ENCODE data around the gene OIP5. TPM values are rescaled to one million over a fixed set of nuclear protein-coding genes. Genes with fewer than 3 reads are reported as not detected.

The OIP5 gene
- total and polyA plus RNA-seq, 2 of the 13 experiments (the other 11 are each of a cell fraction or from before 2014, with no cell fraction given), result 10.7 to 38.0 TPM

GRCh38 chr15:41332194-41333025, at the start of gene OIP5, which contains the start of gene NUSAP1 (continued):
- peak; percentile 62 for TF ChIP-seq ZBTB2 (CRISPR knock-in tag; IDR thresholded peaks at IDR 0.05; ENCODE audit: low read depth)
- no peak for TF ChIP-seq ZFP62 (CRISPR knock-in tag; IDR thresholded peaks at IDR 0.05)
- no peak for TF ChIP-seq IKZF4 (CRISPR knock-in tag; IDR thresholded peaks at IDR 0.05; ENCODE audit: borderline replicate concordance, low read depth, not compliant biosample characterization)
- TF ChIP-seq ZNF747 (CRISPR knock-in tag; IDR thresholded peaks at IDR 0.05; ENCODE audit: borderline replicate concordance), result no peak
- no peak for TF ChIP-seq ZNF530 (CRISPR knock-in tag; IDR thresholded peaks at IDR 0.05; ENCODE audit: low read depth)
- TF ChIP-seq MBNL3 (CRISPR knock-in tag; conservative IDR thresholded peaks at IDR 0.05), result no peak
- peak; percentile 73; the same call in 1 of the 2 replicates for TF ChIP-seq ZNF30 (CRISPR knock-in tag; IDR thresholded peaks at IDR 0.05)
- no peak for TF ChIP-seq ZNF766 (CRISPR knock-in tag; IDR thresholded peaks at IDR 0.05; ENCODE audit: borderline replicate concordance)
- TF ChIP-seq U2AF2 (IDR thresholded peaks at IDR 0.05; ENCODE audit: low read depth, low read length), result no peak
- TF ChIP-seq SALL1 (CRISPR knock-in tag; IDR thresholded peaks at IDR 0.05), result peak; percentile 80
- TF ChIP-seq ZNF567 (CRISPR knock-in tag; IDR thresholded peaks at IDR 0.05; ENCODE audit: borderline replicate concordance), result no peak
- TF ChIP-seq GATA4 (IDR thresholded peaks at IDR 0.05; ENCODE audit: borderline replicate concordance, low read depth), result no peak; the same call in 1 of the 2 replicates
- no peak for TF ChIP-seq RARG (CRISPR knock-in tag; IDR thresholded peaks at IDR 0.05; ENCODE audit: low read depth)
- no peak; the same call in none of the 2 replicates for TF ChIP-seq ATF7-NPFF (CRISPR knock-in tag; IDR thresholded peaks at IDR 0.05; ENCODE audit: low read depth)
- no peak for TF ChIP-seq IRF1 (CRISPR knock-in tag; IDR thresholded peaks at IDR 0.05; ENCODE audit: low read depth)
- TF ChIP-seq, protein P1, sequence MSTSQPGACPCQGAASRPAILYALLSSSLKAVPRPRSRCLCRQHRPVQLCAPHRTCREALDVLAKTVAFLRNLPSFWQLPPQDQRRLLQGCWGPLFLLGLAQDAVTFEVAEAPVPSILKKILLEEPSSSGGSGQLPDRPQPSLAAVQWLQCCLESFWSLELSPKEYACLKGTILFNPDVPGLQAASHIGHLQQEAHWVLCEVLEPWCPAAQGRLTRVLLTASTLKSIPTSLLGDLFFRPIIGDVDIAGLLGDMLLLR (CRISPR knock-in tag; IDR thresholded peaks at IDR 0.05), result peak; percentile 51; the same call in 1 of the 2 replicates
- no peak for TF ChIP-seq ZFP37 (CRISPR knock-in tag; IDR thresholded peaks at IDR 0.05; ENCODE audit: borderline replicate concordance)
- no peak for TF ChIP-seq PTBP1 (IDR thresholded peaks at IDR 0.05; ENCODE audit: low read depth, low read length, poor library complexity, severe bottlenecking)
- no peak for TF ChIP-seq ZNF577 (CRISPR knock-in tag; IDR thresholded peaks at IDR 0.05; ENCODE audit: borderline replicate concordance, low read depth)
- TF ChIP-seq ZNF253 (CRISPR knock-in tag; IDR thresholded peaks at IDR 0.05; ENCODE audit: borderline replicate concordance), result peak; percentile 21
- TF ChIP-seq ZNF550 (CRISPR knock-in tag; IDR thresholded peaks at IDR 0.05; ENCODE audit: borderline replicate concordance), result 0 out of 2 replicates have a peak, but pooled peaks have one; percentile 24
- TF ChIP-seq ZNF704 (CRISPR knock-in tag; IDR thresholded peaks at IDR 0.05; ENCODE audit: borderline replicate concordance), result no peak
- TF ChIP-seq ZNF510 (CRISPR knock-in tag; IDR thresholded peaks at IDR 0.05; ENCODE audit: low read depth), result 0 out of 2 replicates have a peak, but pooled peaks have one; percentile 67
- no peak for TF ChIP-seq ZNF251 (CRISPR knock-in tag; IDR thresholded peaks at IDR 0.05)
- TF ChIP-seq DPF2 (CRISPR knock-in tag; IDR thresholded peaks at IDR 0.05; ENCODE audit: borderline replicate concordance, low read depth), result no peak
- no peak for TF ChIP-seq AHR (CRISPR knock-in tag; IDR thresholded peaks at IDR 0.05)
